ENCODE data around the gene INPP5E.

Gene INPP5E

DNA sequence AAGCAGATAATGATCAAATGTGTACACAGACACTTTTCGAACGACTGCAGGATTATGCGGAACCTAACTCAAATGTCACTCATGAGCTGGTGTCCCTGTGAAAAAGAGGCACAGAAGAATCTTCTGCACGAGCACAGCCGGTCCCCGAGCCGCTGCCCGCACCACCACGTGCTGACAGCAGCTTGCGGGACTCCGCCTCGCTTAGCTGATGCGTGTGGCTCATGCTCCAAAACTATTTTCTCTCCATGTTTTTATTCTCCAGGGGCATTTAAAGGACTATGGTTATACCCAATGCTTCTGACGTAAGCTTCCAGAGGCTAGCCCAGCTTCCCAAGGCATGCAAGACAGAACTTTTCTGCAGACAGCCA lies 33.7 kb upstream of the INPP5E start:
- no peak for DNase-seq

DNA sequence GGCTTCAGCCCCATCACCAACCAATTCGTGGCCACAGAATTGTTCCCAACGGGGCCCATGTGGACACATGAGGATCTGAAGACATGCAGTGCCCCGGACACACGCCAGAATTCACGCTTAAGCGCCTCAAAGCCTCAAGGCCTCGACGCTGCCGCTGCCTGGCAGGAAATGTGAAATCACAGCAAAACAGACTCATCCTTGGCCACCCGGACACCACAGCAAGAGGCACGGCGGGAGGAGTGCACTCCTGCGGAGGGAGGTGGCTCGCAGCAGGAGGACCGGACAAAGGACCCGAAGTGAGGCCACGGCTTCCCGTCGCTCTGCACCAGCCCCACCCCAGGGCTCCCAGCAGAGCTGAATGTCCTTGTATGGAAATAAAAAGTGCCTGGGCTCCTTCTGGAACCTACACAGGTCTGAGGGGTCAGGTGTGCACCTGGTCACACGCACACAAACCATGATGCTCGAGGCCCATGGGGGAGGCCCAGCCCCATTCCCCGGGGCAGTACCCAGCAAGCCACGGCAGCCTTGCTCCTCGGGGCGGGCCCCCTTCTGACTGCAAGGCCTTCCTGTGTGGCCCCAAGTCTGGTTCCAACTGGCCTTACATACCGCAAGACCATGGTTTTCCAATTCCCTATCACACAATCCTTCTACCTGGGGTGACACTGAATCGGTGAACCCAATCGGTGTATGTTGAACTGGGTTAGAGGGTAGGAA lies 33.2 kb upstream of the INPP5E start:
- no peak for DNase-seq

DNA sequence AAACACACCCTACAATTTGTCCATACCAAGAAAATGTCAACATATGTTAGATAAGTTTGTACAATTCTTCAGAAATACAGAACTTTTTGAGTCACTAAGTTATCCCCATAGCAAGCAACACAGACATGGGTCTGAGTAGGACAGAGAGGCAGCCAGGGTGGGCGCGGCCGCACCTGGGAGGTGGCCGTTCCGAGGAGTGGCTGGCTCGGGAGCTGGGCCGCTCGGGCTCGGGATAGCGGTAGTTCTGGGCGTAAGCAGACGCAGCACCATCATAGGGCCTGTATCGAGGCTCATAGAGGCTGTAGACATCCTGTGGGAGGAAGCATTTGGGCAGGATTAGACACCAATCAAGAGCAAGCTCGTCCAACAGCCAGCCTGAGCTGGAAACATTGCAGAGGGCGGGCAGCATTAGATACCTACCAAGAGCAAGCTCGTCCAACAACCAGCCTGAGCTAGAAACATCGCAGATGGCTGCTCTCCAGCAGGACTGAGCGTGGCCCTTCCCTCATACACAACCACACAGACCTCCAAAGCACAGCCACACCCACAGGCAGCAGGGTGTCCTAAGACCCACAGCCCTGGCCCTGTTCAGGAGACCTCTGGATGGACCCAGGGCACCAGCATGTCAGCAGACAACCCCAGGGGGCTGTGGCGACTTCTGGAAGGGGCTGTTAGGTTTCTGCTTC lies 32.3 kb upstream of the INPP5E start:
- DNase-seq, result no peak

DNA sequence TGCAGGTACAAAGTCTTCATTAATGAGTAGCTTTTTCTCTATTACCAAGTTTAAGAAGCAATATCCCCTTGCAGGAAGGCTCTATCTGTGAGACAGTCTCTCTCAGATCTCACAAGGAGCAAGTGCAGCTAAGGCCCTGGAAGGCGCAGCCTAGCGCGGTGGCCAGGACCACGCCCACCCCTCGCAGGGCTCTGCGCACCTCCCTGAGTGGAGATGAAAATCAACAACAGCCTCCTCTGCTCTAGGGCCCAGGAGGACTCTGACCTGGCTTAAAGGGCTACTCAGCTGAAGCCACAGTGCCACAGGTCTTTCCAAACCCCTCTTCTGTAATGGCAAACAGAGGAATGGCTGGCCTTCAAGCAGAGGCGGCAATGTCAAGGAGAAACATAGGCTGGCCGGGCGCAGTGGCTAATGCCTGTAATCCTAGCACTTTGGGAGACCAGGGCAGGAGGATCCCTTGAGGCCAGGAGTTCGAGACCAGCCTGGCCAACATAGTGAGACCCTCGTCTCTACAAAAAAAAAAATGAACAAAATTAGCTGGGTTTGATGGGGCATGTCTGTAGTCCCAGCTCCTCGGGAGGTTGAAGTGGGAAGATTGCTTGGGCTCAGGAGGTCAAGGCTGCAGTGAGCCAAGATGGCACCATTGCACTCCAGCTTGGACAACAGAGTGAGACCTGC lies 31.3 kb upstream of the INPP5E start:
- no peak for DNase-seq

DNA sequence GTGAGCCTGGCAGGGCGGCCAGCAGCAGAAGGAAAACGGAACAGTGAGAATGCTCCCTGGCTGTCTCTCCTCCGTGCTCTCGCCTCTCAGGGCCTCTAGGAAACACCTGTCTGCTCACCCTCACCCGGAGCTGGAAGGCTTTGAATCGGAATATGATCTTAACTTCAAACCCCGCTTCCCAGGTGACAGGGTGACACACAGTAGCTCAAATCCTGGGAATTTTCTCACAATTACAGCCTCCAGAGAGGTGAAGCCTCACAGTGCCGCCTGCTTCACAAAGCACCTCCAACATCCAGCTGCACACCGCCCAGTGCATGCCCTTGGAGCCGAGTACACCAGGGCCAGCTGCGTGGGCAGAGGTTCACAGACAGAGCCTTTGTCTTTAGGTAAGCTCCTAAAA lies 30.7 kb upstream of the INPP5E start:
- no peak for DNase-seq

DNA sequence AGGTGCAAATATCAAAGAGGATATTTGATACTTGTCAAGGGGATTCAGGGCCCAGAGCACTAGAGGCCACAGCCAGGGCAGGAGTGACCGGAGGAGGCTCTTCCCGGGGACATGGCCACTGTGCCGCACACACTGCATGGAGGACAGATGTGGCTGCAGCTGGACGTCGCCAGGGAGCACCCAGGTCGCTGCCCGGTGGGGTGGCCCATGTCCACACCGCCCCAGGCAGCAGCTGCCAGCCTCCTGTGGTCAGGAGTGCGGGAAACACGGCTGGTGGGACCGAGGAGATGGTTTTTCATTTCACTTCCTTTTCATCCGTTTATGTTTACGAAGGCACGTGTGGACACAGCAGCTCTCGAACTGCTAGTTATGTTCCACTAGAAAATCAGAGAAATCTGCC lies 28.1 kb upstream of the INPP5E start:
- no peak for DNase-seq

DNA sequence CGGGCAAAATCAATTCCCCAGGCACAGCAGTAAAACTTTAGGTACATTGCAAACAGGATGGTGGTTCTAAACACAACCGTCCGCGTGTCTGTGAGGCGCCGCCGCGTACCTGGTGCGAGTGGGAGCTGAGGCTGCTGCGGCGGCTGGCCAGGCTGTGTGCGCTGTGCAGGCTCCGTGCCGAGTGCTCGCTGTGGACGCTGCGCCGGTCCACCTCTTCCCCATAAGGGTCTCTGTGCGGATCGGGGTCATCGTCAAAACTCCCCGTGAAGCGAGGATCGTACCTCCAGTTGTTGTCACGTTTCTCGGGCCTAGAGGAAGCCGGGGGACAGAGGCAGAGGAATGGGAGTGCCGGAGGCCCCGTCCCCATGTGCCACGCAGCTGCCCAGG lies 26.5 kb upstream of the INPP5E start:
- DNase-seq, result no peak

DNA sequence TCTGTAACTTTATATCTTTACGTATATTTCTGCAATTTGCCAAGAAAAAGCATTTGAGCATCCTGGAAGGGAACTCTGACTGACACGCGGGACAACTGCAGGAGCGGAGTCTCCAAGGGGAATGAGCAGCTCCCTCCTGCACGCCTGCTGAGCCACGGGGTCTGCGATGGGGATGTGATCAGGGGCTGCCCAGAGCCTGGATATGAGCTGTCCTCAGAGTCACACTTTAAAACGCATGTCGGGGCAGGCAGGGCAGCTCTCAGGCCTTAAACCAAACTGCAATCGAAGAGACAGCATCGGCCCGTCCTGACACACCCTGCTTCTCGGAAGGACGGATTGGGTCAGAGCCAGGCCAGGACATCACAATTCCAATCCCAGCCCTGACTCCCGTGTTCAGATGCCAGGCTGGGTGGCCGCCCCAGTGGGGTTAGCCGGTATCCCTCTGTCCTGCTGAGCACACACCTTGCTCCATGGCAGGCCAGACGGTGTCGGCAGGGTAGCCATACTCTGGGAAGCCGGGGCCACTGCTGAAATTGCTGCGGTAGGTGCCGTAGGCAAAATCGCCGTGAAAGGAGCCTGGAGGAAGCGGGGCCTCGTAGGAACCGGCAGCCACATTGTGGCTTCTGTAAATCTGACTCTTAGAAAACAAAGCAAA lies 26.0 kb upstream of the INPP5E start:
- DNase-seq, result no peak

DNA sequence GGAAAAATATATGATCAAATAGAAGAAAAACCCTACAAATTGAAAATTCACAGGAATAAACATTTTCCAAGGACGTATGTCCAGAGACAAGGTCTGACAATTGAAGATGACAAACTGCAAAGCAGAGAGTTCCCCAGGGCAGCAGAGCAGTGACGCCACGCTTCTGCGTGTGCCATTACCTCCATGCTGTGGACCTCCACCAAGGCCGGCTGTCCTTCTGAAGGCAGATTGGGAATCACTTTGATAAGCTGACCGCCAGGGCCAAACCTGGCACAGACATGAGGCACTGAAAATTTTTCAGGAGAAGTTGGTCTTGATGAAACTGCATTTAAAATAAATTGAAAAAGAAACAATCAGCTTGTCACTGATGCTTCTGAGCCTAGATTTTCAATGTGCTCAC lies 24.6 kb upstream of the INPP5E start:
- DNase-seq, result no peak

DNA sequence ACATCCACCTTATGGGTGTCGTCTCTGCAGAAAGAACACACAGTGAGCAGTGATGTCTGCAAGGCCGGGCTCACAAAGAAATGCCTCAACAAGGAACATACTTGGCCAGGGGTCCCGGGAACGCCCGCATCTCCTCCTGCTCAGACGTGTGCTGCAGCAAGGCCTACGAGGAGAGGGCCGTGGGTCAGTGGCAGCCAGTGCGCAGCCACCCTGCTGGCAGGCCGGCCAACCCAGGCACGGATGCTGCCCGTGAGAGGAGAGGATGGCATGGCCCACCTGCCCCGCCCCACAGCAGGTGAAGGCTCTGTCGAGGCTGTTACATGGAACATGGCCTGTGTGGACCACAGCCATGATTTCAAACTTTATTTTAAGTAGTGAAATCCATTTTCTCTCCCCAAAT lies 23.9 kb upstream of the INPP5E start:
- DNase-seq, result no peak

DNA sequence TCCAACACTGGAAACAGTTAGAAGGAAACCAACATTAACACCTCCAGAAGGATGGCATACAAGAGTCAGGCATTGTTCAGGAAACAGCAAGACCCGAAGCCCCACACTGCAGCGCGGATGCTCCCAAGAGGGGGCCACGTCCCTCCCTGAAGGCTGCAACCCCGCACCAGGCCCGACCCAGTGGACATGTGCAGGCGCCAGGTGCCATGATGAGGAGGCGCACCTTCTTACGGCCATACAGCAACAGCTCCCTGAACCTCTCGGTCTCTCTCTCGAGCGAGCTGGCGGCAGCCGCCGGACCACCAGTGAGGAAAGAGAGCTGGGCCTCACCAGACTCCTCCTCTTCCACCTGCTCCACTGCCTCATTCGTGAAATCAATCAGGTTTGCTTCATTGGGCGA lies 23.0 kb upstream of the INPP5E start:
- no peak for DNase-seq

DNA sequence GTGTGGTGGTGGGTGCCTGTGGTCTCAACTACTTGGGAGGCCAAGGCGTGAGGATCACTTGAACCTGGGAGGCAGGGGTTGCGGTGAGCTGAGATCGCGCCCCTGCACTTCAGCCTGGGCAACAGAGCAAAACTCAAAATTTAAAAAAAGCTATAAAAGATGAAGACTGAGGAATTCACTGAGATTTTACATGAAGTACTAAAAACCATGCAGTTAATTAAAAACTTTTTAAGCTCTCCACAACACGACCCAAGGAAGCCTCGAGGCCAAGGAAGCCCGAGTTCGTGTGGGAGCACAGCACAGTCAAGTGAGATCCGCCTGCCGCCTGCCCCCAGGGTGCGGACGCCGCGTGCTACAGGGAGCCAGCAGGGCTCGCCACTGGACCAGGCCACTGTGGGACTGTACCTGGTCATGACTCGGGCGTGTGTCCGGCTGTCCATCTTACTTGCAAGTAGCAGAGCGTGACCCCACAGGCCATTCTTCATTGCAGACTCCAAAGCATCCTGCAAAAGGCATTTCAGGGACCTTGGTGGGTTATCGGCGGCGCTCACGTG lies 21.2 kb upstream of the INPP5E start:
- DNase-seq, result no peak

DNA sequence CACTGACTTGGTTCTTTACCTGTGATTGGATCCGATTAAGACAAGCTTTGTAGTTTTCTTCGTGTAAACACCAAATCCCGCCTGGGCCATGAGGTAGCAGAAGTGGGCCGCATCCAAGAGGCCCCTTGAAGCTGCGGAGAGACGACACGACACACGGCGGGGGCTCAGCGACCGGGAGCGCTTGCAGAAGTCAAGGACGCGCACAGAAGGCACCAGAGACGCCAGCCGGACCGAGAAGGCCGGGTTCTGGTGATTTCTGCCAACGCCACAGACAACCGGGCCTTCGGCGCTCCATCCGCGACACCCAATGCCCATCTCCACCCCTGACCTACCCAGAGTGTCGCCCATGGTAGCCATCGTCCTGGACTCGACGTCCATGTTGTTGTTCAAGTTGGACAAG lies 19.8 kb upstream of the INPP5E start:
- no peak for DNase-seq

DNA sequence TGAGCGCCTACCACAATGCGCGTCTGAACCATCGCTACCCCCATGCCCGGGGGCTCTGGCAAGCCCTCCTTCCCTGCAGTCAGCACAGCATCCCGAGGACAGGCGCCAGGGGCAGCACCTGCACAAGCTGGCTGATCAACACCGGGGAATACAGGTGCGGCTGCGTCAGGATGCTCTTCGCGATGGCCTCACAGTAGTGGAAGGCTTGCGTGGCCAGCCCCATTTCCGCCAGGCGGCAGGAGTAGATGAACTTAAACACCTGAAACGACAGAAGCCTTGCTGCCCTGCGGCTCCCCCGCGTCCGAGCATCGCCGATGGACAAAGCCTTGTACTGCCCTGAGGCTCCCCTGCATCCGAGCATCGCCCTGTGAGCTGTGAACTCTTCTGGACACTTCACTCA lies 17.7 kb upstream of the INPP5E start:
- no peak for DNase-seq

DNA sequence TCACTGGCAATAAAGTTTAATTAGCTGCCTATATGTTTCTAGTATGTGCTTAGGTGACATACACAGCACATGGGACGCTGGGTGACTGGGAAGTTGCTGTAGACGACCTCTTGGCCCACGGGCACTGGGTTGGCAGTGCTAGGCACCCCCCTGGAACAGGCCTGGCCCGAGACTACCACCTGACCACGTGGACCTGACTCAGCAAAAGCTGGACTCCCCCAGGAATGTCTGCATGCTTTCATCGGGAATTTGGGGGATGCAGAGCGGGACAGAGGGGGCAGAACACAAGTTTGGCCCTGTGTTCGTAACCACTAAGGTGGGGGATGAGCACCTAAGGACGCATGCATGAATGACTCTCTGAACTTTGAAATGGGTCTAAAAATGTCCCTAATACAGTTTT lies 16.6 kb upstream of the INPP5E start:
- no peak for DNase-seq

DNA sequence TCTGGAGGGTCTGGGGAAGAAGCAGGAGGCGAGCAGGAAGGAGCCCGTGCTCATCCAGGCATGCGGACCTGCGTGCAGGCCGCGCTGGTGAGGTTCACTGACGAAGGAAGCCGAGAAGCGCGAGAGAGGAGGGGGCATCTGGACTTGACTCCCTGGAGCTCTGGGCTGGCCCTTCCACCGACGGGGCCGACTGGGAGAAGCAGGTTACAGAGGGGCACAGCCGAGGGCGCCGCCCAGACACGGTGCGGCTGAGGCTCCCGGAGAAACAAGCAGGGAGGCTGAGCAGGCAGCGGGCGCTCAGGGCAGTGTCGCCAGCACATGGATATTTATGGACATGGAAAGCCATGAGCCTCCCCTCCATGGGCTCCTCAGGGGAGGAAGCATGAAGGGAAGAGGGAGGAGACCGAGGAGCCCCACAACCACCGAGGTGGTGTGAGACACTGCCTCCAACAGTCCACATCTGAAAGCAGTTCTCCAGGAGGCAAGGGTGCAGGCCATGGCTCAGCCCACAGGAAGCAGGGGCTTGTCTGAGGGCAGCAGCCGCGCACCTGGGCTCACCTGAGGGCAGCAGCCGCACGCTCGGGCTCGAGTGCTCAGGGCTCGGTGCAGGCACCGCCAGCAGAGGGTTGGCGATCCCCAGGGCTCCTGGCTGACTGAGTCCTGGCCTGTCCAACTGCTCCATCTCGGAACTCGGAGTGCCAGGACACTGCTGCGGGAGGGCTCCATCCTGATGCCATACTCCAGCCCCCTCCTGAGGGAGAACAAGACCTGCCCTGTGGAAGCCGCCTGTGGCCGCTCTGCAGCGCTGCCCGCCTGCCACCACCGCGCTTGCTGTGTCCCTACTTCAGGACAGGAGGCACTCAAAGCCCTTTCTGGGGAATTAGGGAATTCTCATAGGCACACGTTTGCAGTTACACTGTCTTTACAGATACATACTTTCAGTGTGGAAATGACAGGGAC lies 15.7 kb upstream of the INPP5E start:
- DNase-seq, result no peak

DNA sequence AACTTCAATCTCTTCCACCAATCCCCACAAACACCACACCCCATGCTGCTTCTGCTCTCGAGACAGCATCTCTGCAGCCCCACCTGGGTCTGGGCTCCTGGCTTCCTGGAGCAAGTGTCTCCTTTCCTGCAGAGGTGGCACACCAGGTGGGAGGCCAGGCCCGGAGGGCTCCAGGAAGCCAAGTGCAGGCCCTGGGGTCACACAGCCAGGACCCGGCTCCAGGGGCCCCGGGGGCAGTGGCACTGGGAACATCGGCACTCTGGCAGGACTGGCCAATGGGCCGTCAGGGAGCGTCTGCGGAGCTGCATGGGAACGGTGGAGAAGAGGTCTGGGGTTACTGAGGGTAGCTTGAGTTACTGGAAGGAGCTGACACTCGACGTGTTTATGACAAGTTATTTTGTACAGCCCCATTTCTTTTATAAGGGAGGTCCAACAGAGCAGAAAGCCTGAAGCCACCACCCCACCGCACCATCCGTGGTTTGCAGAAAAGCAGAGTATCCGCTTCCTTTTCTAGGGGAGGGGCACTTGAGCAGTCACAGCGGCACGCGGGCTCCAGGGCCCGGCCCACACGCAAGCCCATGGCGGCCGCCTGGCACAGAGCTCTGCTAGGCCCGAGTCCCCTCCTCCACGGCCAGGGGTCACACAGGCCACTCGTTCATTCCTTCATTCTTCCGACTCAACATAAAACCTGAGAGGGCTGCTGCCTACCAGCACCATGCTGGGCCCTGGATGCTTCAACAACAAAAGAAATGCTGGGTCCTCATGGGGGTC lies 14.6 kb upstream of the INPP5E start:
- DNase-seq, result no peak

DNA sequence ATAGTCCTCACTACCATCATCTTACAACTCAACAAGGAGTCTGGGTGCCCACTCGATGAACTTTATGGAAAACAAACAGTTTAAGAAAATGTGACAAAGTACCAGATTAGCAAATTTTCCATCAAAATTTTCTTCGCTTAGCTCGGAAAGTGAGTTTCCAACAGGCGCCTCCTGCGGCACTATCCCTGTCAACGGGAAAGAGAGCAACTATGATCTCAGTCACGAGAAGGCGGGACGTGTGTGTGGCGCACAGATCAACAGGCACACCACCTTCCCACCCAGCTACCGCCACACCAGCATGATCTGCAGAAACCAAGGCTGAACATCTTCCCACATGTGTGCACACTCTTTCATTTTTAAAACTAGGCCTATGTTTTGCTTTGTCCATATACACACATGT lies 13.7 kb upstream of the INPP5E start:
- no peak for DNase-seq

DNA sequence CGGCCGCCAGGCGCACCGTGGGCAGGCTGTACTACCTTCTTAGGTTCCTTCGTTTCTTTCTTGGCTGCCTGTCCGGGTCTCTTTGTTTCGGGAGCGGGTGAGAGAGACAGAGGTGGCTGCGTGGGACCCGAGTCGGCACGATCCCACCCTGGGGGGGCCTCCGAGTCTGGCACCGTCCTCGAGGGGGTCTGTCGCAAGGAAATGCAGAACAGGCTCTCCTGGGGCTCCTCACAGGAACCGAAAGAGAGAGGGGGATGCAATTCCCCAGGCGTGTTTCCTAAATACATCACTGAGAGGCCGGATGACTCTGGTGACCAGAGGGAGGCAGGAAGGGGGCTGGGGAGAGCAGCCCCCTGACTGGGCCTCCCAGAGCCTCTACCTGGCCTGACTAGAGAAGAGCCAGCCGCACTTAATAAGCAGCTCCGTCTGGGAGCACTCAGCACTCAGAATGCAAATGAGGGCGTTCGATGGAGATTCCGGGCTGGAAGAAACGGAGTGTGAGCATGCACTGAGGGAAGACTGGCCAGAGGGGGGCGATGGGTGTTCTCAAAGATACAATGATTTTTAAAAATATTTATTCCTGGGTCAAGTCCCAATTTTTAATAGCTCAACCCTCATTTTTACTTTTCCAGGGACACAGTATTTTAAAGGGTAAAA lies 11.7 kb upstream of the INPP5E start:
- DNase-seq, result no peak

DNA sequence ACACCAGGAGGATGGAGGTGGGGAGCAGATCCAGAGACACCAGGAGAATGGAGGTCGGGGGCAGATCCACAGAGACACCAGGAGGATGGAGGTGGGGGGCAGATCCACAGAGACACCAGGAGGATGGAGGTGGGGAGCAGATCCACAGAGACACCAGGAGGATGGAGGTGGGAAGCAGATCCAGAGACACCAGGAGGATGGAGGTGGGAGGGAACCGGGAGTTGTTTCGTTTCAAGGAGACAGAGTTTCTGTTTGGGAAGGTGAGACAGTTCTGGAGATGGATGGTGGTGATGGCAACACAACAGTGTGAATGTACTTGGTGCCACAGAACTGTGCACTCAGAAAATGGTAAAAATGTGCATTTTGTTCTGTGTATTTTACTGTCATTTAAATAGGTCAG lies 9.0 kb upstream of the INPP5E start:
- DNase-seq, result no peak

DNA sequence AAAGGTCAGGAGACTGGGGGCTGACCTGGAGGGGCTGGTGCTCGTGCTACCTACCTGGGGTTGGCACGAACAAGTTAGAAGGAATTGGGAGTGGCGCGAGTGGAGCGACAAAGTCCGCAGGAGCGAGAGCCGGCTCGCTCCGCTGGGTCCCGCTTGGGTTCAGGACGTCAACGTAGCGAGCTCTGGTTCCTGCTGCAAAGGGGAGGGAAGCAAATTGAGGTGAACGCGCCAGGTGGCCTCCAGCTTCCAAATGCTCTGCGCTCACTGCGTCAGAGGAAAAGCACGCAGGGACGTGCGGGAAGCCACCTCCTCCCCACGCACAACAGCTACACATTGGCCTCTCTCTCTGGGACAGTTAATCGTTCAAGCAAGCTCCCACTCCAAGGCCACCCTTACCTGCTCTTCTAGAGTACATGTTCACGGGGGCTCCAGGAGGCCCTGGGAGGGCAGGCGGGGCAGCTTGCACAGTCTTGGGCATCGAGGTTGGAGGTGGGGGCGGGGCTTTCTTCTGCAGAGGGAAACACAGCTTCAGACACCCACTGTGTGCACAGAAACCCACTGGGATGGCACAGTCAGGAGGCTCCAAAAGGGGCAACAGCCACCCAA lies 7.6 kb upstream of the INPP5E start:
- DNase-seq, result no peak
